GM12874 (cell line): ENCODE data around the gene GARS1.

Experiments
- CTCF ChIP-seq: IDR thresholded peaks from 2 replicates; pipeline ENCODE4 v1.5.1; 2011; ENCODE audit warnings: low read depth, mild to moderate bottlenecking, control low read depth, low read length, moderate library complexity; ENCODE audit not compliant: insufficient read depth

The GARS1 gene

DNA sequence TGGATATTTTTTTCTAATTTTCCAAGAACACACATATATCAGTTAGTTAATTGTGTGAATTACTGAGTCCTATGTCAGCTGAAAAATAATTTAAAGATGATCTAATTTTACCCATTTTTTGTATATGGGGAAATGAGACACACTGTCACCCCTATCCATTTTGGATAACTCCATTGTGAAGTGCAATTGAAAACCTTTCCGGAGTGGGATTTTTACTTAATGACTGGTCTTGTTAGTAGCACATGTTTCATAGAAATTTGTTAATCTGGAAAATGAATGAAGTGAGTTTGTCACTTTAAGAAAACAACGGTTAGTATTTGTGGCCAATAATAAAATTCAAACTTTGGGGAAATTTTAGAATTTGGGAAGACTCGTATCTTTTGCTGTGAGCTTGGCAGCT lies 2.0 kb downstream of the GARS1 start:
- no peak for TF ChIP-seq CTCF

- no peak for TF ChIP-seq CTCF
Measured at GRCh38 chr7:30598121-30598876, 3.6 kb downstream of the GARS1 start.

DNA sequence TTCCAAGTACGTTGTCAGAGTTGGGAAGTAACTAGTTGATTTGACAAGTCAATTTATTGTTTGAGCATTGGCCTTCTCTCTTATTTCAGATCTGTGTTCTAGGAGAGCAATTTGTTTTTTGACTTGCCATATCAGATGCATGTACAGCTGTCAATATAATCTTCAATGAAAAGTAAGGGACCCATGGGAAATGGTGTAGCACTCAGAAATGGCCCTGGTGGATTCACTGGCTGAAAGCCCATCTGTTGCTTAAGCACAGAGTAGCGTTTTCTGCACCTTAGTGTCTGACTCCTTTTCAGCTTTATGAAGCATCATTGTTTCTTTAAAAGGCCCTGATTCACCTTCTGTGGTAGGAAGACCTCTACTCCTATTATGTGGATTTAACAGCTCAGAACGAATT lies 10.2 kb downstream of the GARS1 start:
- no peak for TF ChIP-seq CTCF

DNA sequence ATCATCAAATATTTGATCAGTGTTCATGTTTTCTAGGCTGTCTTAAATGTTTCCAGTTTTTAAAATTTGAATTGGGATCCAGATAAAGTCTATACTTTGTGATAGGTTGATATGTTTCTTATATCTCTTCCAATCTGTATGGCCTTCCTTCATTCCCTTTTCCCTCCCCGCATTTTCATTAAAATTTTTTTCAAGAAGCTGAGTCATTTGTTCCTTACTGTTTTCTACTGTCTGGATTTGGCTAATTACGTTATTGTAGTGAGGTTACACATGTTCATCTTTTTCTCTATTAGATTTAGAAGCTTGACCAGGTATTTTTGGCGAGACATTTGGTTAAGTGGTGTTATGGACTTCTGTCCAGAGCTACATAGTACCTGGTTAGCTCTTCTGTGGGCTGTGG lies 11.2 kb downstream of the GARS1 start:
- TF ChIP-seq CTCF, result no peak

- TF ChIP-seq CTCF, result no peak
Measured at GRCh38 chr7:30612658-30613265, 18.1 kb downstream of the GARS1 start.

GRCh38 chr7:30613366-30614325 lies 19.0 kb downstream of the GARS1 start:
- TF ChIP-seq CTCF, result no peak

DNA sequence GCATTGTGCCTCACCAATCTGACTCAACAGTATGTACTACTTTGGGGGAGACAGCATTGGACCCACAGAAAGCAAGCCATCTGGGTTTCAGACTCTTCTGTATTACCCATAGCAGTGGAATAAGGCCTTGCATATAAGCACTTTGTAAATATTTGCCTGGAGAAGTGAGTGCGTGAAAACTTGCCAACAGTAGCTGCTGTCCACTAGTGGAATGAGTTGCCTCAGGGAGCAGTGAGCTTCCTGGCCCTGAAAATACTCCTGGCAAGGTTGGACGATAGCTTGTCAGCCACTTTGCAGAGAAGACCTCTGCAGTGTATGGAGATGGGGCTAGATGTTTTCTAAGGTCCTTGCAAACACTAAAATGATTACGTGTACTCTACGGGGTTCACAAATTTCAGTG lies 21.6 kb downstream of the GARS1 start:
- TF ChIP-seq CTCF, result no peak
